K562 (cell line): ENCODE measurements around the gene MLLT1. TPM values are rescaled to one million over a fixed set of nuclear protein-coding genes. Genes with fewer than 3 reads are reported as not detected.

Experiments used
- ATF7 ChIP-seq: fragments of 450-650 bp; IDR thresholded peaks from 2 replicates; pipeline ENCODE4 v1.7.1; 2014; ENCODE audit warnings: mild to moderate bottlenecking, moderate library complexity
- ELF1 ChIP-seq: fragments of 200-800 bp; sonication (Bioruptor generic); IDR thresholded peaks from 2 replicates; pipeline ENCODE4 v1.6.1; 2016; ENCODE audit warnings: missing genetic modification characterization, missing compliant biosample characterization
- HDAC8 ChIP-seq: fragments of 450-650 bp; IDR thresholded peaks from 2 replicates; pipeline ENCODE4 v1.6.1; 2016; ENCODE audit warnings: mild to moderate bottlenecking, missing genetic modification characterization, moderate library complexity, missing compliant biosample characterization
- ILF3 ChIP-seq: fragments of 450-650 bp; IDR thresholded peaks from 2 replicates; pipeline ENCODE4 v1.6.1; 2018; ENCODE audit warnings: antibody characterized with exemption, mild to moderate bottlenecking, moderate library complexity, borderline replicate concordance
- IRF9 ChIP-seq: fragments of 450-650 bp; IDR thresholded peaks from 2 replicates; pipeline ENCODE4 v1.6.1; 2016; ENCODE audit warnings: missing biosample characterization, missing genetic modification characterization
- JUND ChIP-seq, 2 experiments: IDR thresholded peaks; 2 replicates in 1 of 2; 3 replicates in 1 of 2; pipeline ENCODE4 v1.6.1; 2011; ENCODE audit warnings: borderline replicate concordance in 2 of 2, low read depth in 2 of 2, low read length in 2 of 2, improper control_type of control experiment in 1 of 2, missing biosample characterization in 1 of 2, missing genetic modification characterization in 1 of 2, missing genetic modification reagents in 1 of 2
- KDM1A ChIP-seq, 2 experiments: fragments of 450-650 bp; IDR thresholded peaks; 2 replicates each; pipeline ENCODE4 v1.6.1; 2016; ENCODE audit warnings: mild to moderate bottlenecking in 2 of 2
- NFIC ChIP-seq: fragments of 450-650 bp; IDR thresholded peaks from 2 replicates; pipeline ENCODE4 v1.6.1; 2017; ENCODE audit warnings: mild to moderate bottlenecking, inconsistent platforms
- RBFOX2 ChIP-seq: fragments of 200-400 bp; formaldehyde crosslinking; IDR thresholded peaks from 2 replicates; pipeline ENCODE4 v1.6.1; 2017; ENCODE audit warnings: low read depth, mild to moderate bottlenecking, low read length, moderate library complexity
- RNF2 ChIP-seq: sonication (generic); IDR thresholded peaks from 2 replicates; pipeline ENCODE4 v1.6.1; 2016
- SMARCC2 ChIP-seq: fragments of 450-650 bp; IDR thresholded peaks from 2 replicates; pipeline ENCODE4 v1.6.1; 2017; ENCODE audit warnings: antibody characterized with exemption, moderate library complexity, mild to moderate bottlenecking, low read depth
- TAF1 ChIP-seq: IDR thresholded peaks from 2 replicates; pipeline ENCODE4 v1.6.1; 2011; ENCODE audit warnings: mild to moderate bottlenecking, low read length, moderate library complexity; ENCODE audit not compliant: insufficient read depth, control insufficient read depth, severe bottlenecking; ENCODE audit errors: extremely low read depth
- TOE1 ChIP-seq, 2 experiments: fragments of 450-650 bp in 1 of 2; sonication (generic) in 1 of 2; formaldehyde crosslinking in 1 of 2; IDR thresholded peaks; 2 replicates each; pipeline versions ENCODE4 v1.7.1 to v1.8.0; 2016 to 2022; ENCODE audit warnings: borderline replicate concordance in 2 of 2, mild to moderate bottlenecking in 2 of 2, antibody characterized with exemption in 1 of 2, inconsistent platforms in 1 of 2, low read depth in 1 of 2, missing genetic modification reagents in 1 of 2, moderate library complexity in 1 of 2
- YY1 ChIP-seq, 3 experiments: IDR thresholded peaks; 2 replicates each; pipeline ENCODE4 v1.6.1; 2011; ENCODE audit warnings: low read length in 2 of 3, mild to moderate bottlenecking in 2 of 3, moderate library complexity in 2 of 3, borderline replicate concordance in 1 of 3, control low read depth in 1 of 3, low read depth in 1 of 3; ENCODE audit not compliant: insufficient read depth in 3 of 3, insufficient replicate concordance in 2 of 3, control insufficient read depth in 1 of 3, insufficient read length in 1 of 3; ENCODE audit errors: extremely low read depth in 1 of 3
- ZNF175 ChIP-seq: fragments of 200-800 bp; sonication (Bioruptor generic); IDR thresholded peaks from 2 replicates; pipeline ENCODE4 v1.6.1; 2016; ENCODE audit warnings: low read depth, mild to moderate bottlenecking, missing genetic modification characterization, missing compliant biosample characterization
- ZNF274 ChIP-seq: IDR thresholded peaks from 2 replicates; pipeline ENCODE4 v1.6.1; 2011; ENCODE audit warnings: low read depth, mild to moderate bottlenecking, low read length, moderate library complexity, borderline replicate concordance
- ZNF354B ChIP-seq: fragments of 250-450 bp; sonication (Bioruptor Pico); IDR thresholded peaks from 2 replicates; pipeline ENCODE4 v1.4.0; 2020
- ZNF561 ChIP-seq: fragments of 450-650 bp; formaldehyde crosslinking; conservative IDR thresholded peaks from 2 replicates; pipeline ENCODE4 v1.4.0; 2020; ENCODE audit warnings: mild to moderate bottlenecking, moderate library complexity
- polyA plus RNA-seq, 8 experiments: library from polyadenylated mRNA; depleted of rRNA in 4 of 8; stranded (reverse) in 5 of 8; unstranded in 3 of 8; fragments of >200 nt; fragmentation: Nextera tagmentation in 2 of 8; fragmentation: Illumina TruSeq in 1 of 8; extraction: Ambion mirVana in 2 of 8; extraction: Trizol in 1 of 8; gene quantifications; 2 replicates each; pipeline versions ENCODE4 v1.2.1 to v1.2.3, GENCODE V29; 2011 to 2014; ENCODE audit warnings: inconsistent platforms in 1 of 8, missing spikeins in 1 of 8
- total RNA-seq, 7 experiments: library from RNA; depleted of rRNA in 6 of 7; stranded (reverse); fragments of >200 nt in 6 of 7; fragmentation: Illumina TruSeq in 2 of 7; extraction: Trizol in 2 of 7; gene quantifications; 2 replicates each; pipeline versions ENCODE4 v1.2.1 to v1.2.3, GENCODE V29; 2011 to 2021; ENCODE audit warnings: low replicate concordance in 1 of 7
- TF ChIP-seq, protein P1 (sequence below): sonication (generic); formaldehyde crosslinking; IDR thresholded peaks from 2 replicates; pipeline ENCODE4 v1.4.0; 2020; ENCODE audit warnings: mild to moderate bottlenecking, missing genetic modification reagents
- TF ChIP-seq, protein P2 (sequence below): fragments of 250-450 bp; sonication (Bioruptor Pico); IDR thresholded peaks from 2 replicates; pipeline ENCODE4 v1.4.0; 2020; ENCODE audit warnings: mild to moderate bottlenecking, moderate library complexity

Gene MLLT1
- total and polyA plus RNA-seq, 9 of the 15 experiments (the other 6 are each of a cell fraction or from before 2014, with no cell fraction given), result 0.23 to 63.5 (median 15.4) TPM

DNA sequence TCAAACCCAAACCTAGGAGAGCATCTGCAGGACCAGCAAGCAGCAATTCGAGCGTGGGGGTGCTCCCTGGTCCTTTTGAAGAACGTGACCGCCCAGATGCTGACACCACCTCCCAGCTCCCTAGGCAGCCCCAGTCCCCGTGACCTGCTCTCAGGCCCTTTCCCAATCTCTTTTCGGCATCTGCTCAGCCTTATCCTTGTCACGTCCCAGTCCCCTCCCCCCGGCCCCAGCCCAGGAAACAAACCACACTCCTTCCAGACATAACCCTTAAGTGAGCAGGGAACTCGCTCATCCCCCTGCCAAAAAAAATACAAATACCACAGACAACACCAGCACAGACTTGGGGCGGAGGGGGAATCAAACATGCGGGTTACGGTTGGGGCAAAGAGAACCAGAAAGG is 3.3 kb downstream of the MLLT1 start (continued):
- TF ChIP-seq JUND (IDR thresholded peaks at IDR 0.05; ENCODE audit: borderline replicate concordance, low read depth, low read length), result peak; percentile 59; the same call in 1 of the 2 replicates
- peak; percentile 32; the same call in 1 of the 3 replicates for TF ChIP-seq JUND (tag; IDR thresholded peaks at IDR 0.05; ENCODE audit: borderline replicate concordance, low read depth, low read length)
- TF ChIP-seq ATF7, result peak; percentile 61
- TF ChIP-seq TOE1 (IDR thresholded peaks at IDR 0.05; ENCODE audit: borderline replicate concordance), result peak; percentile 73; the same call in 1 of the 2 replicates
- no peak for TF ChIP-seq TOE1 (CRISPR knock-in tag; IDR thresholded peaks at IDR 0.05; ENCODE audit: borderline replicate concordance, low read depth)
- TF ChIP-seq IRF9 (tag), result no peak
- TF ChIP-seq, protein P1, sequence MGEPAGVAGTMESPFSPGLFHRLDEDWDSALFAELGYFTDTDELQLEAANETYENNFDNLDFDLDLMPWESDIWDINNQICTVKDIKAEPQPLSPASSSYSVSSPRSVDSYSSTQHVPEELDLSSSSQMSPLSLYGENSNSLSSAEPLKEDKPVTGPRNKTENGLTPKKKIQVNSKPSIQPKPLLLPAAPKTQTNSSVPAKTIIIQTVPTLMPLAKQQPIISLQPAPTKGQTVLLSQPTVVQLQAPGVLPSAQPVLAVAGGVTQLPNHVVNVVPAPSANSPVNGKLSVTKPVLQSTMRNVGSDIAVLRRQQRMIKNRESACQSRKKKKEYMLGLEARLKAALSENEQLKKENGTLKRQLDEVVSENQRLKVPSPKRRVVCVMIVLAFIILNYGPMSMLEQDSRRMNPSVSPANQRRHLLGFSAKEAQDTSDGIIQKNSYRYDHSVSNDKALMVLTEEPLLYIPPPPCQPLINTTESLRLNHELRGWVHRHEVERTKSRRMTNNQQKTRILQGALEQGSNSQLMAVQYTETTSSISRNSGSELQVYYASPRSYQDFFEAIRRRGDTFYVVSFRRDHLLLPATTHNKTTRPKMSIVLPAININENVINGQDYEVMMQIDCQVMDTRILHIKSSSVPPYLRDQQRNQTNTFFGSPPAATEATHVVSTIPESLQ (CRISPR knock-in tag), result no peak
- TF ChIP-seq HDAC8, result no peak
- no peak for TF ChIP-seq TAF1
- TF ChIP-seq ZNF274, result no peak
- no peak for TF ChIP-seq ZNF354B (CRISPR knock-in tag)
- no peak for TF ChIP-seq SMARCC2
- TF ChIP-seq ZNF175 (CRISPR knock-in tag), result no peak
- TF ChIP-seq ILF3, result no peak
- no peak for TF ChIP-seq NFIC
- TF ChIP-seq YY1 (IDR thresholded peaks at IDR 0.05; ENCODE audit: borderline replicate concordance in 1 of 3, control insufficient read depth in 1 of 3, extremely low read depth in 1 of 3, insufficient read depth in 3 of 3, insufficient read length in 1 of 3, insufficient replicate concordance in 2 of 3, low read depth in 1 of 3, low read length in 2 of 3), result no peak
- peak in 1 of 2 experiments; percentile 56; a peak in 2 of 4 replicates for TF ChIP-seq KDM1A (IDR thresholded peaks at IDR 0.05)
- TF ChIP-seq RBFOX2, result 0 out of 2 replicates have a peak, but pooled peaks have one; percentile 14
- no peak for TF ChIP-seq ELF1 (tag)
- peak; percentile 43; the same call in 1 of the 2 replicates for TF ChIP-seq RNF2
- no peak for TF ChIP-seq ZNF561 (CRISPR knock-in tag)
- TF ChIP-seq, protein P2, sequence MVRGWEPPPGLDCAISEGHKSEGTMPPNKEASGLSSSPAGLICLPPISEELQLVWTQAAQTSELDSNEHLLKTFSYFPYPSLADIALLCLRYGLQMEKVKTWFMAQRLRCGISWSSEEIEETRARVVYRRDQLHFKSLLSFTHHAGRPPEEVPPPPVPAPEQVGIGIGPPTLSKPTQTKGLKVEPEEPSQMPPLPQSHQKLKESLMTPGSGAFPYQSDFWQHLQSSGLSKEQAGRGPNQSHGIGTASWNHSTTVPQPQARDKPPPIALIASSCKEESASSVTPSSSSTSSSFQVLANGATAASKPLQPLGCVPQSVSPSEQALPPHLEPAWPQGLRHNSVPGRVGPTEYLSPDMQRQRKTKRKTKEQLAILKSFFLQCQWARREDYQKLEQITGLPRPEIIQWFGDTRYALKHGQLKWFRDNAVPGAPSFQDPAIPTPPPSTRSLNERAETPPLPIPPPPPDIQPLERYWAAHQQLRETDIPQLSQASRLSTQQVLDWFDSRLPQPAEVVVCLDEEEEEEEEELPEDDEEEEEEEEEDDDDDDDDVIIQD (CRISPR knock-in tag), result no peak
